WI38 (cell line): ENCODE measurements around the gene GPR137C.

Source experiments
- H3K4me3 ChIP-seq: 2 replicates; pipeline ENCODE4 v1.5.1; 2011; ENCODE audit warnings: low read depth, mild to moderate bottlenecking, control low read depth, low read length
- TF ChIP-seq, protein P1 (sequence below): IDR thresholded peaks from 2 replicates; pipeline ENCODE4 v1.5.1; 2012; ENCODE audit warnings: low read depth, mild to moderate bottlenecking, control low read depth, low read length

GPR137C gene

DNA sequence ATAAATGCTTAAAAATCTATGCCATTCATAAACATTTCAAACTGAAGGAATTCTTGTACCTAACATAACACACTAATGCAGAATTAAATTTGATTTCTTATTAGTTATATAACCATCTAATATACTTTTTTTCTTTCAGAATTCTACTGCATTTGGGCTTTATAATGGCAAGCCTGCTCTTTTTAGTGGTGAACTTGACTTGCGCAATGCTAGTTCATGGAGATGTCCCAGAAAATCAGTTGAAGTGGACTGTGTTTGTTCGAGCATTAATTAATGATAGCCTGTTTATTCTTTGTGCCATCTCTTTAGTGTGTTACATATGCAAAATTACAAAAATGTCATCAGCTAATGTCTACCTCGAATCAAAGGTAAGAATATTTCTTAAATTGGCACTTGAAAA, 47.3 kb downstream of the GPR137C start:
- TF ChIP-seq, protein P1, sequence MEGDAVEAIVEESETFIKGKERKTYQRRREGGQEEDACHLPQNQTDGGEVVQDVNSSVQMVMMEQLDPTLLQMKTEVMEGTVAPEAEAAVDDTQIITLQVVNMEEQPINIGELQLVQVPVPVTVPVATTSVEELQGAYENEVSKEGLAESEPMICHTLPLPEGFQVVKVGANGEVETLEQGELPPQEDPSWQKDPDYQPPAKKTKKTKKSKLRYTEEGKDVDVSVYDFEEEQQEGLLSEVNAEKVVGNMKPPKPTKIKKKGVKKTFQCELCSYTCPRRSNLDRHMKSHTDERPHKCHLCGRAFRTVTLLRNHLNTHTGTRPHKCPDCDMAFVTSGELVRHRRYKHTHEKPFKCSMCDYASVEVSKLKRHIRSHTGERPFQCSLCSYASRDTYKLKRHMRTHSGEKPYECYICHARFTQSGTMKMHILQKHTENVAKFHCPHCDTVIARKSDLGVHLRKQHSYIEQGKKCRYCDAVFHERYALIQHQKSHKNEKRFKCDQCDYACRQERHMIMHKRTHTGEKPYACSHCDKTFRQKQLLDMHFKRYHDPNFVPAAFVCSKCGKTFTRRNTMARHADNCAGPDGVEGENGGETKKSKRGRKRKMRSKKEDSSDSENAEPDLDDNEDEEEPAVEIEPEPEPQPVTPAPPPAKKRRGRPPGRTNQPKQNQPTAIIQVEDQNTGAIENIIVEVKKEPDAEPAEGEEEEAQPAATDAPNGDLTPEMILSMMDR = no peak
- no peak overlapping the region for H3K4me3 ChIP-seq

DNA sequence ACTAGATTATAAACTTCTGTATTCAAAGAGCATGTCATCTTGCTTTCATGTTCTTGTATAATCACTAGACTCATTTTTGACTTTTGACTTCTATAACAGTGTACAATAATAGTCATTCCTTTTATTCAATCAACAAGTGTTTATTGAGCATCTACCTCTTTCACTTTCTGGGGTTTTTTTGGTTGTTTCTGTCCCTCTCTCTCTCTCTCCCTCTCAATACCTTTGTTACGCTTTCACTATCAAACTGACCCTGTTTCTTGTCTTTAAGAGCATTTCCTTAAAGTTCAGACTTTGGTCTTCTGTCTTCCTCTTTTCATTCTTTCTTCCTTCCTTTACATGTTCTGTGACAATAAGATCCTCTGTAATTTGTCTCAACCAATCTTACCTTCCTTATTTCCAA, 49.5 kb downstream of the GPR137C start:
- H3K4me3 ChIP-seq = no peak overlapping the region
- TF ChIP-seq, protein P1 = no peak

DNA sequence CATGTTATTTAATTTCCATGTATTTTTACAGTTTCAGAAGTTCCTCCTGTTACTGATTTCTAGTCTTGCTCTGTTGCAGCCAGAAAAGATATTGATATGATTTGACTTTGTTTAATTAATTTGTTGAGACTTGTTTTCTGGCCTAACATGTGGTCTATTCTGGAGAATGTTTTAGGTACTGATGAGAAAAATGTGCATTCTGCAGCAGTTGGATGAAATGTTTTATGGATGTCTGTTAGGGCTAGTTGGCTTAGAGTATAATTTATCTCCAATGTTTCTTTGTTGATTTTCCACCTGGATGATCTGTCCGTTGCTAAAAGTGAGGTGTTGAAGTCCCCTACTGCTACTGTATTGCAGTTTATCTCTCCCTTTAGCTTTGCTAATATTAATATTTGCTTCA, 54.4 kb downstream of the GPR137C start:
- no peak overlapping the region for H3K4me3 ChIP-seq
- TF ChIP-seq, protein P1 = no peak

DNA sequence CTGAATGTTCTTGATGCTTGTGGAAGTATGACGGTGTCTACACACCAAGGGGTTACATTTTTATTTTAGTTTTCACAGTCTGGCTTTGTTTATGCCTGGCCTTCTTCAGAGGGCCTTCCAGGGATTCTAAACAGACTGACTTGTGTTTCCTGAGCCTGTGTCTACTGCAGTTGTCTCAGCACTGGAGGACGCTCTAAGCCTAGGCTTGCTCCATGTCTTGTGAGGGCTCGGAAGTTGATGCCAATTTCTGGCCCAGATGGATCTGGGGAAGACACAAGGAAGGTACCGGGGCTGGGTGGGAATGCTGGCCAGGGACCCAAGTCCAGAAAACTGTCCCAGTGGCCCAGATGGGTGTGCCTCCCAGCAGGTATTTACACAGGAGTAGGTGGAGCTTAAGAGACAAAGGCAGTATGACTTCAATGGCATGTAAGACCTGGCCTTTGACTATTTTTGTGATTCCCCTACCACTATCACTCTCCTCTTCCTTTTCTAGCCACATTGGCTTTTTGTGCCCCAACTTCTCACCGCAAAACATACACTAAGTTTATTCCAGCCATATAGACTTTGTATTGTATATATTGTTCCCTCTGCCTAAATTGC, 56.9 kb downstream of the GPR137C start:
- no peak overlapping the region for H3K4me3 ChIP-seq
- TF ChIP-seq, protein P1 = no peak

DNA sequence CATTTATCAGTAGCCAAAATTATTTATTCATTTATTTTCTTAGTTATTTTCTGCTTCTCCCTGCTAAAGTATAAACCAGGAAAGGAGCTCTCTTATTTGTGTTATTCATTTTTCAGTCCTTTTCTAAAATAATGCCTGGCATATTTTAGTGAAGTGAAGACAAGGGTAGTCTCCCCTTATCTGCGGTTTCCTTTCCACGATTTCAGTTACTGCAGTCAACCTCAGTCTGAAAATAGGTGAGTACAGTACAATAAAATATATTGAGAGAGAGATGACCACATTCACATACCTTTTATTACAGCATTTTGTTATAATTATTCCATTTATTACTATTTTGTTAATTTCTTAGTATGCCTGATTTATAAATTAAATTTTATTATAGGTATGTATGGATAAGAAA, 57.6 kb downstream of the GPR137C start:
- no peak overlapping the region for H3K4me3 ChIP-seq
- TF ChIP-seq, protein P1 = no peak

DNA sequence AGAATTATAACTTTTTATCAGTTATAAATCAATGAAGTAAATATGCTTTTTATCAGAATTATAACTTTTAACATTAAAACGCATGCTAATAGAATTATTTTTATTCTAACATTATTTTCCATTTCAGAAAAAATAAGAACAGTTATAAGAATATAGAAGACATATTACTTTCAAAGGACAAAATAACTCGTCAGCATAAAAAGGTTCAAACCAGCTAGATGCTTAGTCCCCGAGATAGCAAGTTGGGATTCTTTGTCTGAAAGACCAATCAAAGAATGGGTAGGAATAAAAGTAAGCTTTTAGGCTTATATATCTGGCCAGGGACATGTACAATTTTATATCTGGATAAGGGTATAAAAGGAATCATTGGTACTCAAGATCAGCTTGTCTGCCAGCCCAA, 66.0 kb downstream of the GPR137C start:
- TF ChIP-seq, protein P1 = no peak
- H3K4me3 ChIP-seq = no peak overlapping the region

DNA sequence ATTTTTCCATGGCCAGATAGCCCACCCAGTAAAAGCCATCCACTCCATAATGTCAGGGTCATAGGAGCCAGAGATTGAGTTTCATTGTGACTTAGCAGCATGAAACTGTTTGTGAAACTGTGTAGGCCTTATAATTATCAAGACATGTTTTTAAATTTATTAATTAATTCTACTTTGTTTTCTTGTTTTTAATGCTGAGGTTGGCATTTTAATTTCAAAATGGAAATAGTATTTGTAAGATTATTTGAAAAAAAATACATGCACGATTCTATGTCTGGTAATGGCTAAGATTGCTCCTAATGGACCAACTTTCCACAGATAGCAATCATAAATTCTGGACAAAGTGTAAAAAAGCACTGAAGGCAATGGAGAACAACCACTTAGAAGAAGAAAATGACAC, 67.1 kb downstream of the GPR137C start:
- TF ChIP-seq, protein P1 = no peak
- no peak overlapping the region for H3K4me3 ChIP-seq
